ENCODE measurements around the gene MYO9A. TPM values are rescaled to one million over a fixed set of nuclear protein-coding genes. Genes with fewer than 3 reads are reported as not detected.
"Not testable (repeated sequence)": the region's sequence is repeated elsewhere in the genome, so short reads cannot be mapped to it uniquely, and the experiment has no call there.

Gene MYO9A
- total RNA-seq, 2 donors from 2014 or later, result 27.1 to 30.5 TPM

DNA sequence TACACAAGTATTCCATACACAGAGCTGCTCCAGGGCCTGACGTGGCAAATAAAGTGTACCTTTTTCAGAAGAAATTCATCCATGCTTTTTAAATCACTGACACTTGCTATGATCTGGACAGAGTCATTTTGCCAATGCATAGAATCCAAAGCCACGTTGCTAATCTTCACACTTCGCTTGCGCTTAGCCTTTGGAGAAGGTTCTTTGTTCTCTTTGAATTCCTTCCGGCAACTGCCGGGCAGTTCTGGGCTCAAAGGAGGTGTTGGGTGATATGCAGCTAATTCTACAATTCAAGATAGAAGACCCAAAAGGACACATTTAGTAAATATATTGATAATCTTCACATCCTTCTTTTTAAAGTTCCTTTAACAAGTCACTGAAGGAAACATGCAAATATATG lies 237.7 kb downstream of the MYO9A start:
- H3K27me3 Mint-ChIP-seq, result no peaks in the 10 kb centered on the region
- DNase-seq (no peak), ATAC-seq (no peak)
- H3K9me3 ChIP-seq (ENCODE audit: control insufficient read depth, low read length, poor library complexity, severe bottlenecking), result no peaks in the 10 kb centered on the region
- H3K27ac Mint-ChIP-seq, result no peak overlapping the region
- no peaks in the 10 kb centered on the region for H3K4me1 Mint-ChIP-seq
- no peaks in the 10 kb centered on the region for H3K36me3 Mint-ChIP-seq (ENCODE audit: low read depth)
- H3K4me3 Mint-ChIP-seq, result no peak overlapping the region

DNA sequence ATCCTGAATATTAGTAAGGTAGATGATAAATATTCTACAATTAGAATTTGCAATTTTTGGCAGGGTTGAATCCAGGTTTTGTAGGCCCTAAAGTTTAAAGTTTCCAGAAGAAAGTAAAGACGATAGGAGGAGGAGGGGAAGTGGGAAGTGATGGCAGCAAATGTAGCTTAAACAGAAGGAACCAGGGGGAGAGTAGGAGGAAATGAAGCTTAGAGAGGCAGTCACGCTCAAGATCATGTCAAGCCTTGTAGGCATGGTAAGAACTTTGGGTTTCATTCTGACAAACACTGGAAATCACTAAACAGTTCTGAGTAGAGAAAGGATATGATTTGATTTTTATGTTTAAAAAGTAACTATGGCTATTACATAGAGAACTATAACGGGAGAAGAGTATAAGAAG lies 243.7 kb downstream of the MYO9A start:
- no peaks in the 10 kb centered on the region for H3K9me3 ChIP-seq (ENCODE audit: control insufficient read depth, low read length, poor library complexity, severe bottlenecking)
- peaks cover 2% of the 10 kb centered on the region for H3K36me3 Mint-ChIP-seq (ENCODE audit: low read depth)
- ATAC-seq (no peak), DNase-seq (no peak)
- H3K4me3 Mint-ChIP-seq, result no peak overlapping the region
- H3K4me1 Mint-ChIP-seq, result no peaks in the 10 kb centered on the region
- H3K27me3 Mint-ChIP-seq, result no peaks in the 10 kb centered on the region
- no peak overlapping the region for H3K27ac Mint-ChIP-seq

DNA sequence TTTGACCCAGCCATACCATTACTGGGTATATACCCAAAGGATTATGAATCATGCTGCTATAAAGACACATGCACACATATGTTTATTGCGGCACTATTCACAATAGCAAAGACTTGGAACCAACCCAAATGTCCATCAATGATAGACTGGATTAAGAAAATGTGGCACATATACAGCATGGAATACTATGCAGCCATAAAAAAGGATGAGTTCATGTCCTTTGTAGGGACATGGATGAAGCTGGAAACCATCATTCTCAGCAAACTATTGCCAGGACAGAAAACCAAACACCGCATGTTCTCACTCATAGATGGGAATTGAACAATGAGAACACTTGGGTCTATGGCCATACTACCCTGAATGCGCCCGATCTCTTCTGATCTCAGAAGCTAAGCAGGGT lies 259.7 kb downstream of the MYO9A start:
- H3K27ac Mint-ChIP-seq; H3K36me3 Mint-ChIP-seq (ENCODE audit: low read depth); H3K4me1 Mint-ChIP-seq; H3K4me3 Mint-ChIP-seq; ATAC-seq; H3K27me3 Mint-ChIP-seq; H3K9me3 ChIP-seq (ENCODE audit: control insufficient read depth, low read length, poor library complexity, severe bottlenecking); DNase-seq: not testable (repeated sequence)

DNA sequence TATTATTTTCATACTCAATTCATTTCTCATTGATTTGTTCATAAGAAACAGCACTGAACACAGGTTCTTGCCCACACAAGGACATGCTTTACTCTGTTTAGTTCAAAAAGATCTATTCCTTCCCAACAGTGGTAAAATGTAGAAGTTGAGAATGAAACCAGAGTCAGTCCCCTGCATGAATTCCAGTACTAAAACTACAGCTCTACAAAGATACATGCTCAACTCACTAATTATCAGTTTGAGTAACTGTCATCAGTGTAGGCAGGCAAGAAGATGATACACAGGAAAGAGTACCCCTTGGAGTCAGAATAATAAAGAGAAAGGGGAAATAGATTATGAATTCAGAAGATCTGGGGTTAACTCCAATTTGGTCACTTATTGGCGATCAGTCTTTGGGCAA lies 264.4 kb downstream of the MYO9A start:
- Mint-ChIP-seq H3K4me1 (no peaks in the 10 kb centered on the region), H3K27me3 (no peaks in the 10 kb centered on the region), H3K36me3 (ENCODE audit: low read depth) (peaks cover 8% of the 10 kb centered on the region), H3K4me3 (no peak overlapping the region), H3K27ac (no peak overlapping the region)
- ATAC-seq, result no peak
- DNase-seq, result no peak
- H3K9me3 ChIP-seq (ENCODE audit: control insufficient read depth, low read length, poor library complexity, severe bottlenecking), result no peaks in the 10 kb centered on the region

DNA sequence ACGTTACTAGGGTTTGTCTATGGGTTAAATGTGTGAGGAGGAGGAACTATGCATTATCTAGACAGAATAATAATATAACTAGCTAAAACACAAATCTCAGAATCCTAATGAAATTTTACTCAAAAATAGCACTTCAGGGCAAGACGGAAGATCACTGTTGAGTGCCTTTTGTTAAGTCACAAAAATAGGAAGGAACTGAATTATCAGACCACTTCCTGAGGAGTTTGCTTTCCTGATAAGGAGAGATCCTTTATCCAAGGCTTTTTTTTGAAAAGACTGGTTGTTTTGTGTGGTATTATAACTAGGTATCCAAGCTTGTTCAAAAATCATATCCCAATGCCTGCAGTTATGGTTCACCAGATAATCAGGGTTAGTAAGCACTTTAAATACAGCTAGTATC lies 273.0 kb downstream of the MYO9A start:
- Mint-ChIP-seq H3K4me1 (peaks cover 2% of the 10 kb centered on the region), H3K27ac (no peak overlapping the region), H3K4me3 (no peak overlapping the region), H3K27me3 (no peaks in the 10 kb centered on the region), H3K36me3 (ENCODE audit: low read depth) (peaks cover 6% of the 10 kb centered on the region)
- ATAC-seq, result no peak
- no peak for DNase-seq
- no peaks in the 10 kb centered on the region for H3K9me3 ChIP-seq (ENCODE audit: control insufficient read depth, low read length, poor library complexity, severe bottlenecking)

DNA sequence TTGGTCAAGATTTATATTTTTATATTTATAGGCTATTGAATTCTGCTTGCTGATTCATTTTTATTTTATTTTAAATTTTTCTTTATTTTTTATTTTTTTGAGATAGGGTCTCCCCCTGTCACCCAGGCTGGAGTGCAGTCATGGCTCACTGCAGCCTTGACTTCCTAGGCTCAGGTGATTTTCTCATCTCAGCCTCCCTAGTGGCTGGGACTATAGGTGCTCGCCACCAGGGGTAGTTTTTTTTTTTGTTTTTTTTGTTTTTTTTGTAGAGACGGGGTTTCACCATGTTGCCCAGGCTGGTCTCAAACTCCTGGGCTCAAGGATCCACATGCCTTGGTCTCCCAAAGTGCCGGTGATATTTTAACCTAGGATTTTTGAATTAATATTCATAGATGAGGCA lies 276.4 kb downstream of the MYO9A start:
- no peaks in the 10 kb centered on the region for H3K27me3 Mint-ChIP-seq
- DNase-seq (no peak), ATAC-seq (no peak)
- peaks cover 2% of the 10 kb centered on the region for H3K36me3 Mint-ChIP-seq (ENCODE audit: low read depth)
- no peaks in the 10 kb centered on the region for H3K9me3 ChIP-seq (ENCODE audit: control insufficient read depth, low read length, poor library complexity, severe bottlenecking)
- H3K4me1 Mint-ChIP-seq, result peaks cover 3% of the 10 kb centered on the region
- H3K4me3 Mint-ChIP-seq, result no peak overlapping the region
- H3K27ac Mint-ChIP-seq, result no peak overlapping the region

DNA sequence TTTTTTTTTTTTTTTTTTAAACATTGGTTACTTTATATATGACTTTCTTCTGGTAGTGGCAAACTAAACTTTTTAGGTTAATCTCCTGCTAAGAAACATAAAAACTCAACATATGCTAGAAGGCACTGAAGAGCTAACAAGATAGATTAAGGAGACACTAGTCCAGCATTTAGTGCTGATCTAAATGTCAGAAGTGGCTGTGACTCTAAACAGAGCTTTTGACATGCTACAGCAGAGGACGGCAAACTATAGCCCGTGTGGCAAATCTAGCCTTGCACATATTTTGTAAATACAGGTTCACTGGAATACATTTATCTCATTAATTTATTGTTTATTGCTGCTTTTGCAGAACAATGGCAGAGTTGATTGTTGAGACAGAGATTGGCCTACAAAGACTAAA lies 287.0 kb downstream of the MYO9A start:
- Mint-ChIP-seq H3K27ac (no peak overlapping the region), H3K27me3 (no peaks in the 10 kb centered on the region), H3K36me3 (ENCODE audit: low read depth) (peaks cover 26% of the 10 kb centered on the region), H3K4me3 (no peak overlapping the region), H3K4me1 (no peaks in the 10 kb centered on the region)
- ATAC-seq, result no peak
- no peaks in the 10 kb centered on the region for H3K9me3 ChIP-seq (ENCODE audit: control insufficient read depth, low read length, poor library complexity, severe bottlenecking)
- no peak for DNase-seq

DNA sequence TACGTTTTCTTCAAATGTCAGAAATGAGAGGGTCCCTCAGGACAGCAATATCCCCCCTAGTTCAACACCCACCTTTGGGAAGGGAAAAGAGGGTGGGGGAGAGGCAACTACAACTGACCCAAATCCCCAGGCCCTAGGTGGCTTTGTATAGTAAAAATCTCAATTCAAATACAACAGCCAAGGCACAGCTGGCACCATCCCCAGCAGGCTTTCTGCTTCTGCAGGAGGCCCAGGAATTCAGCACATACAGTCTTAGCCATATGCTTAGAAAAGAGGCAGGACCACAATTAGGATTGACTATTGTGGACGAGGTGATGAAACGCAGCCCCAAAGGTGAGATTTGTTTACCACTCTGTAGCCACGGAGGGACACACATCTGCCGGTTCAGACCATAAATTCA lies 291.8 kb downstream of the MYO9A start:
- no peaks in the 10 kb centered on the region for H3K4me1 Mint-ChIP-seq
- ATAC-seq (no peak), DNase-seq (no peak)
- H3K9me3 ChIP-seq (ENCODE audit: control insufficient read depth, low read length, poor library complexity, severe bottlenecking), result peaks cover 3% of the 10 kb centered on the region
- H3K4me3 Mint-ChIP-seq, result no peak overlapping the region
- no peaks in the 10 kb centered on the region for H3K27me3 Mint-ChIP-seq
- H3K36me3 Mint-ChIP-seq (ENCODE audit: low read depth), result peaks cover 20% of the 10 kb centered on the region
- no peak overlapping the region for H3K27ac Mint-ChIP-seq

DNA sequence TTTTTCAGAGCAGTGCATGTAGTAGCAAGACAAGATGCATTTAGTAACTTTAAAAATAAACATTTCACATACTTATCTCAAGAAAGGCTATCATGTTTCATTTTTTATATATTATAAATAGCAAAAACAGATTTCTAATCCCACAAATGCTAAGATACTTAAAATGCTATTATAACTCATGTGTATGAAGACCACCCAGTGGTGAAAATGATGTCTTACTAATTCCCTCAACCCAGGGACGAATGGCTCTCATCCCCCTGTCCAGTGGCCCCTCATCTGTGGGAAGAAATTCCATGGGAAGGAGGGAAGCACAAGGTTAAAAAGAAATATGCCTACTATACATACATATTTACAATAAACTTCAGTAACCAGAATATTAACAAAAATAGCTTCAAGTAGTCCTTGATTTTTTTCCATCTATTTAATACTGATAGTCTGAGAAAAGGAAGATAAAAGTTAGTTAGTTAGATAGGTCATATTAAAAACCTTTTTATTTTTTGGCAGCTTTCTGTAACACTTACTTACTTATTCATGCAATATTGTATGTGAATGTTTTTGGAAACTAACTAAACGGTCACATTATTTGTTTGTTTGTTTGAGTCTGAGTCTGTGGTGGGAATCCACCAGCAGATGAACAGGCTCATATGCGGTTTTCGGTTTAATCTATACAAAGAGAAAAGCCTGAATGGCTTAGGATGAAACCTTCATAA lies 292.8 kb downstream of the MYO9A start:
- no peak overlapping the region for H3K27ac Mint-ChIP-seq
- no peaks in the 10 kb centered on the region for H3K4me1 Mint-ChIP-seq
- H3K27me3 Mint-ChIP-seq, result no peaks in the 10 kb centered on the region
- DNase-seq (no peak), ATAC-seq (no peak)
- peaks cover 20% of the 10 kb centered on the region for H3K36me3 Mint-ChIP-seq (ENCODE audit: low read depth)
- peaks cover 3% of the 10 kb centered on the region for H3K9me3 ChIP-seq (ENCODE audit: control insufficient read depth, low read length, poor library complexity, severe bottlenecking)
- H3K4me3 Mint-ChIP-seq, result no peak overlapping the region

DNA sequence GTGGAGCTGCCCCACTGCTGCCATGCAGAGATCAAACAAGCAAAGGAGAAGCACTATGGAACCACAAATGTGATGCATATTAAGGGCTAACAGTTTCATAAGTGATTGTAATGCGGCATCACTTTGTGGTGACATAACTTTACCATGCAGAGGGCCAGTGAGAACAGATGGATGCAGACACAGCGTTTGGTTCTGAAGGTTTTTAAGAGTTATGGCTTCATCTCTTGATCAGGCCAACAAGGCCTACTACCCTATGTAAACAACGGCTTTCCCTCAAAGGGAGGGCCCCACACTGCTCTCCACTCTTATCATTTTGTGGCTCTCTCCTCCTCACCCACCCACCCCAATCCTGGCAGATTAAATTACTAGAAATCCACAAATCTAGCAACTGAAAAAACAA lies 294.1 kb downstream of the MYO9A start:
- no peaks in the 10 kb centered on the region for H3K27me3 Mint-ChIP-seq
- H3K9me3 ChIP-seq (ENCODE audit: control insufficient read depth, low read length, poor library complexity, severe bottlenecking), result peaks cover 3% of the 10 kb centered on the region
- H3K4me1 Mint-ChIP-seq, result no peaks in the 10 kb centered on the region
- ATAC-seq, result no peak
- peaks cover 11% of the 10 kb centered on the region for H3K36me3 Mint-ChIP-seq (ENCODE audit: low read depth)
- no peak overlapping the region for H3K4me3 Mint-ChIP-seq
- no peak overlapping the region for H3K27ac Mint-ChIP-seq
- no peak for DNase-seq

DNA sequence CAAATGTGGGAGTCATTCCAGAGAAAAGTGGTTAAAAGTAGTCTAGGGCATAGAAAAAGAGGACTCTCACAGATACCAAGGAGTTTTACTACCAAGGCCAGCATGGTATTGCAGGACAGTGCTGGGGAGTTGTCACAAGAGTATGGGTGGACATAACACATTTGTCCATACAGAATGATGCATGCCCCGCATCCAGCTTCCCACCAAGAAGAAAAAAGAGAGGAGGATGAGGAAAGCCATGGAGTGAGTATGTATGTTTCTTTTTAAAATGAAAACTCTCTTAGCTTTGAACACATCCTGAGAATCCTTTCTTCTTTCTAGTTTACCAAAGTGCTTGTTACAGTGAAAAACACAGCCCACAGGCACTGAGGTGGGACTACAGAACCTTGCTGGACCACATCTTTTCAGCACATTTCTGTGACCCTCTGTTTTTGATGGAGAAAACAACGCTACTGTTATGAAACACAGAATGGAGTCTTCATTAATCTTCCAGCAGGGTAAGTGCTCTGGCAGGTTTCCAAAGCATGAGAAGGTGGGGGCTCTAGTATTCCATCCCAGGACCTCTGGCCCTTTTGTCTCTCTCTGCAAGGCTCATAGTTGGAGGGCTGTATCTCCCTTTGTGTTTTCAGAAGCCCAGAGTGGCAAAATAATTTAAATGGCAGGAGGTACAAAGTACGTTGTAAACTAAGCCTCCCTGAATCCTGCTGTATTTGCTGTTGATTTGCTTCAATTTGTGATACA lies 294.9 kb downstream of the MYO9A start:
- H3K27ac Mint-ChIP-seq, result no peak overlapping the region
- no peaks in the 10 kb centered on the region for H3K4me1 Mint-ChIP-seq
- no peaks in the 10 kb centered on the region for H3K27me3 Mint-ChIP-seq
- peaks cover 7% of the 10 kb centered on the region for H3K36me3 Mint-ChIP-seq (ENCODE audit: low read depth)
- DNase-seq (no peak), ATAC-seq (no peak)
- no peak overlapping the region for H3K4me3 Mint-ChIP-seq
- peaks cover 3% of the 10 kb centered on the region for H3K9me3 ChIP-seq (ENCODE audit: control insufficient read depth, low read length, poor library complexity, severe bottlenecking)

DNA sequence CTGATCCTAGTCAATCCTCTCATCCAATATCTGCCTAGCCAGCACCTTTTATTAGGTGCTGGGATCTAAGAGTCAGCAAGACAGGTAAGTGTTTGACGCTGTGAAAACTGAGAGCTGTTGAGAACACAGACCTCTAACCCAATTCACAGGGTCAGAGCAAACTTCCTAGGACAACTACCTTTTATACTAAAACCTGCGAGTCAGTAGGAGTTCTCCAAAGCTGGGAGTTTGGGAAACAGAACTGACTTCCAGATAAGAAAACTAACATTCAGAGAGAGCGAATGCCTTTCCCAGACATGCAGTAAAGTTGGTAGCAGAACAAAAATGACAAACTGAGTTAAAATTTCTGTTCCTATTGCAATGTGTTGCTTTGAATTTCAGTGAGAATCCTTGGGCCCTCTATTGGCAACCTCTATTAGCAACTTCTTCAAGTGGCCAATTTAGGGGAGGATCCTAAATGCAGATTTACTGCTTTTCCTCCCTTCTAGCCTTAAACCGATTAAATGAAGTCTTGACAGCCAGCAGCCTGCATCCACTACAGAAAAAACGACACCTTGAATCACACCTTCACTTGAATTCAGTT lies 296.3 kb downstream of the MYO9A start:
- DNase-seq (no peak), ATAC-seq (no peak)
- Mint-ChIP-seq H3K36me3 (ENCODE audit: low read depth) (peaks cover under 1% of the 10 kb centered on the region), H3K27ac (no peak overlapping the region), H3K4me1 (no peaks in the 10 kb centered on the region), H3K4me3 (no peak overlapping the region), H3K27me3 (no peaks in the 10 kb centered on the region)
- peaks cover 3% of the 10 kb centered on the region for H3K9me3 ChIP-seq (ENCODE audit: control insufficient read depth, low read length, poor library complexity, severe bottlenecking)

DNA sequence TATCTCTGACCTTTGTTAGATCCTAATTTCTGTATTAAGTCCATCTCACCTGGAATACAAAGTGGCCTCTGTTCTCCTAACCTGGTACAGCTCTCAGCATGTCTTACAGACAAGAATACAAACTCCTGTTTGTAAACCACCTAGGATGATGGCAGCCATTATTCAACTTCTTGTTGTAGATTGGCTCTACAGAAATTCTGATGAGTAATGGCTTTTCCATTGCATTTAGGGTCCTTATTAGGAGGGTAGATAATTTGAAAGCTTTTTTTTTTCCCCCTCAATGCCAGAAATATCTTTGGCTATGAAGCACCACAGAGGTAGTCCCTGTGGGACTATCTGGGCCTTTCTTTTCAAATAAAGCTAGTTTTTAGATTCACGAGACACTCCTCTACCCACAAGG lies 297.8 kb downstream of the MYO9A start:
- DNase-seq (no peak), ATAC-seq (no peak)
- Mint-ChIP-seq H3K4me1 (no peaks in the 10 kb centered on the region), H3K36me3 (ENCODE audit: low read depth) (no peaks in the 10 kb centered on the region), H3K27me3 (no peaks in the 10 kb centered on the region), H3K4me3 (no peak overlapping the region), H3K27ac (no peak overlapping the region)
- peaks cover 3% of the 10 kb centered on the region for H3K9me3 ChIP-seq (ENCODE audit: control insufficient read depth, low read length, poor library complexity, severe bottlenecking)

DNA sequence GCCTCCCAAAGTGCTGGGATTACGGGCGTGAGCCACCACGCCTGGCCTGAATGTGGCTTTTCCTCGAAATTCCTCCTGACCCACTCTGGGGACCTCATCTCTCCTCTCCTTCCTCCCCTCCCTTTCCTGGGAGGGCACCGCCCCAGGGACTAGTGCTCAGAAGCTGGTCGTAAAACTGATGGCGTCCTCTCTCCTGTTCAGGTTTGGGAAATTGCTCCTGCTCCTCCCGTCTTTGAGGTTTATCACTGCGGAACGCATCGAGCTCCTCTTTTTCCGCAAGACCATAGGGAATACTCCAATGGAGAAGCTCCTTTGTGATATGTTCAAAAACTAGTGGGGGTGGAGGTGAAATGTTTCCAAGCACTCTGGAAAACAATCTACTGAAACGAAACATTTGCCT lies 300.6 kb downstream of the MYO9A start:
- no peak for ATAC-seq
- DNase-seq, result no peak
- Mint-ChIP-seq H3K4me3 (no peak overlapping the region), H3K4me1 (no peaks in the 10 kb centered on the region), H3K27ac (no peak overlapping the region), H3K27me3 (no peaks in the 10 kb centered on the region), H3K36me3 (ENCODE audit: low read depth) (no peaks in the 10 kb centered on the region)
- H3K9me3 ChIP-seq (ENCODE audit: control insufficient read depth, low read length, poor library complexity, severe bottlenecking), result no peaks in the 10 kb centered on the region

Measured in T-helper 17 cell (primary cell).